Measurements from ENCODE around the gene CCDC127. TPM values are rescaled to one million over a fixed set of nuclear protein-coding genes. Genes with fewer than 3 reads are reported as not detected.

CCDC127 gene
- total and polyA plus RNA-seq, 2 of the 13 experiments (the other 11 are each of a cell fraction or from before 2014, with no cell fraction given) = 2.9 to 4.3 TPM

DNA sequence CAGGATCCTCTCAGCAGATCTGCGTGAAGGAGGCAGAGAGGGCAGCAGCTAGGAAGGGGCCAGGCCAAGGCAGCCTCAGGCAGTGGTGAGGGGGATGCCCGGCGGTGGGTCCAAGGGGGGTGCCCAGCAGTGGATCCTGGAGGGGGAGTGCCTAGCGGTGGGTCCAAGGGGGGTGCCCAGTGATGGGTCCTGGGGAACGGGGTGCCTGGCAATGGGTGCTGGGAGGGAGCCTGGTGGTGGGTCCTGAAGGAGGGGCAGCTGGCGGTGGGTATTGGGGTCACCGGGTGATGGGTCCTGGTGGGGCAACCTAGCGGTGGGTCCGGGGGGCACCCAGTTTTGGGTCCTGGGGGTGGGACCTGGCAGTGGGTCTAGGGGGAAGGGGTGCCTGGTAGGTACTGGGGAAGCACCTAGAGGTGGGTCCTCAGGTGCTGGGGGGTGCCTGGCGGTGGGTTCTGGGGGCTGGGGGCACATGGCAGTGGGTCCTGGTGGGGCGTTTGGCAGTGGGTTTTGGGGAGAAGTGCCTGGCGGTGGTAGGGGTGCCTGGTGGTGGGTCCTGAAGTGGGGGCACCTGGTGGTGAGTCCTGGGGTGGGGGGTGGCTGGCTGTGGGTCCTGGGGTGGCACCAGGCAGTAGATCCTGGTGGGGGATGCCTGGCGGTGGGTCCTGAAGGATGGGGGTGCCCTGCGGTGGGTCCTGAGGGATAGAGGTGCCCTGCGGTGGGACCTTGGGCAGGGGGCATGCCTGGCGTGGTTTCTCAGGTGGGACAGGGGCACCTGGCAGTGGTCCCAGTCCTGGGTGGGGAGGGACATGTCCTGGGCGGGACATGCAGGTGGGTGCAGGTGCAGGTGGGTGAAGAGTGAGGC lies 24.8 kb downstream of the CCDC127 start (continued):
- TF ChIP-seq, protein P1, sequence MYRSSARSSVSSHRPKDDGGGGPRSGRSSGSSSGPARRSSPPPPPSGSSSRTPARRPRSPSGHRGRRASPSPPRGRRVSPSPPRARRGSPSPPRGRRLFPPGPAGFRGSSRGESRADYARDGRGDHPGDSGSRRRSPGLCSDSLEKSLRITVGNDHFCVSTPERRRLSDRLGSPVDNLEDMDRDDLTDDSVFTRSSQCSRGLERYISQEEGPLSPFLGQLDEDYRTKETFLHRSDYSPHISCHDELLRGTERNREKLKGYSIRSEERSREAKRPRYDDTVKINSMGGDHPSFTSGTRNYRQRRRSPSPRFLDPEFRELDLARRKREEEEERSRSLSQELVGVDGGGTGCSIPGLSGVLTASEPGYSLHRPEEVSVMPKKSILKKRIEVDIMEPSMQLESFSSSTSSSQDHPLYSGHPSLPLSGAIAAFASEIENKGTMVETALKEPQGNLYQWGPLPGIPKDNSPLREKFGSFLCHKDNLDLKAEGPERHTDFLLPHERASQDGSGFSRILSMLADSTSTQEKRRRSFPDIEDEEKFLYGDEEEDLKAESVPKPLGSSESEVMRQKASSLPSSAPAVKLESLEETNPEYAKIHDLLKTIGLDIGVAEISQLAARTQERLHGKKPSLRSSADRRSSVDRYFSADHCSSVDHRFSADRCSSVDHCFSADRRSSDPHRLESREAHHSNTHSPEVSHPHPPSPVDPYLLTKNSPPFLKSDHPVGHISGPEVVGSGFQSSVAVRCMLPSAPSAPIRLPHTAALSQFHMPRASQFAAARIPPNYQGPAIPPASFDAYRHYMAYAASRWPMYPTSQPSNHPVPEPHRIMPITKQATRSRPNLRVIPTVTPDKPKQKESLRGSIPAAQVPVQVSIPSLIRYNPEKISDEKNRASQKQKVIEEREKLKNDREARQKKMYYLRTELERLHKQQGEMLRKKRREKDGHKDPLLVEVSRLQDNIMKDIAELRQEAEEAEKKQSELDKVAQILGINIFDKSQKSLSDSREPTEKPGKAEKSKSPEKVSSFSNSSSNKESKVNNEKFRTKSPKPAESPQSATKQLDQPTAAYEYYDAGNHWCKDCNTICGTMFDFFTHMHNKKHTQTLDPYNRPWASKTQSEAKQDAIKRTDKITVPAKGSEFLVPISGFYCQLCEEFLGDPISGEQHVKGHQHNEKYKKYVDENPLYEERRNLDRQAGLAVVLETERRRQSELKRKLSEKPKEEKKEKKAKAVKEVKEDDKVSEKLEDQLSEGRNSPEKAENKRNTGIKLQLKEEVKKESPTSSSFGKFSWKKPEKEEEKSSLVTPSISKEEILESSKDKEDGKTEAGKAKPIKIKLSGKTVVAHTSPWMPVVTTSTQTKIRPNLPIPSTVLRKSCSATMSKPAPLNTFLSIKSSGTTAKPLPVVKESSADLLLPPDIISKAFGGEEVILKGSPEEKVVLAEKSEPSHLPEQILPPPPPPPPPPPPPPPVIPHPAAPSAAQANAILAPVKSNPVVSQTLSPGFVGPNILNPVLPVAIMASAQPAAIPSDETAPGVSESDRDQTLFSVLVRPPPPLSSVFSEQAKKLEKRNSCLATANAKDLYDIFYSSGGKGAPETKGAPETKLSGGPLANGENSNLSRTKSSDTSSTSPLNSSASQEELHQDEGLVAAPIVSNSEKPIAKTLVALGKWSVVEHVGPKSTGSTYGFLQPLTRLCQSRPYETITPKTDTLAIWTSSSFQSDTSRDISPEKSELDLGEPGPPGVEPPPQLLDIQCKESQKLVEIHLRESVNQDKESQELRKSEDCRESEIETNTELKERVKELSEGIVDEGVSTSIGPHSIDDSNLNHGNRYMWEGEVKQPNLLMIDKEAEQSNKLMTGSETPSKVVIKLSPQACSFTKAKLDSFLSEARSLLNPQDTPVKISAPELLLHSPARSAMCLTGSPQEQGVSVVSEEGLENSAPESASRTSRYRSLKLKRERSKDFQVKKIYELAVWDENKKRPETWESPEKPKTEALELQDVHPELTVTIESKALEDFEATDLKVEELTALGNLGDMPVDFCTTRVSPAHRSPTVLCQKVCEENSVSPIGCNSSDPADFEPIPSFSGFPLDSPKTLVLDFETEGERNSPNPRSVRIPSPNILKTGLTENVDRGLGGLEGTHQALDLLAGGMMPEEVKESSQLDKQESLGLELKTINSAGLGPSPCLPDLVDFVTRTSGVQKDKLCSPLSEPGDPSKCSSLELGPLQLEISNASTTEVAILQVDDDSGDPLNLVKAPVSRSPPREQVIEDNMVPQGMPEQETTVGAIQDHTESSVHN (CRISPR knock-in tag; IDR thresholded peaks at IDR 0.05) = no peak
- TF ChIP-seq CREM (IDR thresholded peaks at IDR 0.05) (no peak), CREM (CRISPR knock-in tag; IDR thresholded peaks at IDR 0.05) (no peak), SYNCRIP (IDR thresholded peaks at IDR 0.05; ENCODE audit: insufficient read depth, low read depth, low read length) (no peak), ZNF777 (CRISPR knock-in tag; IDR thresholded peaks at IDR 0.05) (no peak), PITX1 (CRISPR knock-in tag; IDR thresholded peaks at IDR 0.05) (no peak), NR2C2 (CRISPR knock-in tag; IDR thresholded peaks at IDR 0.05; ENCODE audit: borderline replicate concordance) (no peak), ZNF629 (CRISPR knock-in tag; conservative IDR thresholded peaks at IDR 0.05) (no peak), ZNF616 (CRISPR knock-in tag; IDR thresholded peaks at IDR 0.05; ENCODE audit: low read depth) (no peak), NR2F1 (CRISPR knock-in tag; IDR thresholded peaks at IDR 0.05) (no peak), ZNF232 (CRISPR knock-in tag; IDR thresholded peaks at IDR 0.05; ENCODE audit: borderline replicate concordance) (no peak)
- TF ChIP-seq, protein P2, sequence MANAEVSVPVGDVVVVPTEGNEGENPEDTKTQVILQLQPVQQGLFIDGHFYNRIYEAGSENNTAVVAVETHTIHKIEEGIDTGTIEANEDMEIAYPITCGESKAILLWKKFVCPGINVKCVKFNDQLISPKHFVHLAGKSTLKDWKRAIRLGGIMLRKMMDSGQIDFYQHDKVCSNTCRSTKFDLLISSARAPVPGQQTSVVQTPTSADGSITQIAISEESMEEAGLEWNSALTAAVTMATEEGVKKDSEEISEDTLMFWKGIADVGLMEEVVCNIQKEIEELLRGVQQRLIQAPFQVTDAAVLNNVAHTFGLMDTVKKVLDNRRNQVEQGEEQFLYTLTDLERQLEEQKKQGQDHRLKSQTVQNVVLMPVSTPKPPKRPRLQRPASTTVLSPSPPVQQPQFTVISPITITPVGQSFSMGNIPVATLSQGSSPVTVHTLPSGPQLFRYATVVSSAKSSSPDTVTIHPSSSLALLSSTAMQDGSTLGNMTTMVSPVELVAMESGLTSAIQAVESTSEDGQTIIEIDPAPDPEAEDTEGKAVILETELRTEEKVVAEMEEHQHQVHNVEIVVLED (CRISPR knock-in tag; IDR thresholded peaks at IDR 0.05; ENCODE audit: borderline replicate concordance) = no peak

Measured in HepG2 (cell line).